Fibroblast of pulmonary artery (primary cell): ENCODE measurements around the gene TRPM4.
A peak's percentile ranks its signal among the peaks of the same experiment; 100 is the strongest.

Source experiments
- DNase-seq: peaks from one replicate; pipeline ENCODE4 v3.0.0-alpha.2; 2010; ENCODE audit warnings: low read depth
- H3K4me3 ChIP-seq: replicated peaks from 2 replicates; pipeline ENCODE4 v1.5.1; 2011; ENCODE audit warnings: low read depth, mild to moderate bottlenecking, control low read depth, low read length, moderate library complexity
- TF ChIP-seq, protein P1 (sequence below): IDR thresholded peaks from 2 replicates; pipeline ENCODE4 v1.5.1; 2011; ENCODE audit warnings: mild to moderate bottlenecking, control low read depth, low read length, inconsistent platforms; ENCODE audit errors: missing control alignments

TRPM4 gene

DNA sequence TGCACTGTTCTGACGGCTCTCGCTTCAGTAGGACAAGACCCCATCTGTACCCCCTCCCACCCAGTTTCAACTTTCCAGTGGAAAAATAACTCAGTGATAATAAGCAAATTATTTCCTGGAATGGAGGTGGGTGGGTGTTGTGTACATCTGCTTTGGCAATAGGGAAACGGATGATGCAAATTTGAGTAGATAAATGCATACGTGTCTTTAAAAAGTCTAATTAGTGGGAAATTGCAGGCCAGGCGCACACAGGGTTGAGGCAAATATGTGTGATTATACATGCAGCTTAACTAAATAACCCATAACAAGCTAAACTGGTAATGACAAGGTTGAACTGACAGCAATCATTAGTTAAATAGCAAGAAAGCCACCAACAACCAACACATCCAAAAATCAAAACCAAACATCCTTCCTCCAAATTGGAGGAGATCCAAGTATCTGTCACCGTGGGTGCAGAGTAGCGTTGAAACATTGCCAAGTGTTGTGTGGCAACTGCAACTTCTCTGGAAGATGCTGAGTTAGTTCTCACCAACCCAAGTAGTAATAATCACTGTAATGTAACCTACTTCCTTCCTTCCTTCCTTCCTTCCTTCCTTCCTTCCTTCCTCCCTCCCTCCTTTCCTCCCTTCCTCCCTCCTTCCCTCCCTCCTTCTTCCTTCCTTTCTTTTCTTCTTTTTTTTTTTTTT, 54.6 kb downstream of the TRPM4 start:
- no peak overlapping the region for H3K4me3 ChIP-seq
- TF ChIP-seq, protein P1, sequence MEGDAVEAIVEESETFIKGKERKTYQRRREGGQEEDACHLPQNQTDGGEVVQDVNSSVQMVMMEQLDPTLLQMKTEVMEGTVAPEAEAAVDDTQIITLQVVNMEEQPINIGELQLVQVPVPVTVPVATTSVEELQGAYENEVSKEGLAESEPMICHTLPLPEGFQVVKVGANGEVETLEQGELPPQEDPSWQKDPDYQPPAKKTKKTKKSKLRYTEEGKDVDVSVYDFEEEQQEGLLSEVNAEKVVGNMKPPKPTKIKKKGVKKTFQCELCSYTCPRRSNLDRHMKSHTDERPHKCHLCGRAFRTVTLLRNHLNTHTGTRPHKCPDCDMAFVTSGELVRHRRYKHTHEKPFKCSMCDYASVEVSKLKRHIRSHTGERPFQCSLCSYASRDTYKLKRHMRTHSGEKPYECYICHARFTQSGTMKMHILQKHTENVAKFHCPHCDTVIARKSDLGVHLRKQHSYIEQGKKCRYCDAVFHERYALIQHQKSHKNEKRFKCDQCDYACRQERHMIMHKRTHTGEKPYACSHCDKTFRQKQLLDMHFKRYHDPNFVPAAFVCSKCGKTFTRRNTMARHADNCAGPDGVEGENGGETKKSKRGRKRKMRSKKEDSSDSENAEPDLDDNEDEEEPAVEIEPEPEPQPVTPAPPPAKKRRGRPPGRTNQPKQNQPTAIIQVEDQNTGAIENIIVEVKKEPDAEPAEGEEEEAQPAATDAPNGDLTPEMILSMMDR: no peak
- DNase-seq: peak; percentile 83

DNA sequence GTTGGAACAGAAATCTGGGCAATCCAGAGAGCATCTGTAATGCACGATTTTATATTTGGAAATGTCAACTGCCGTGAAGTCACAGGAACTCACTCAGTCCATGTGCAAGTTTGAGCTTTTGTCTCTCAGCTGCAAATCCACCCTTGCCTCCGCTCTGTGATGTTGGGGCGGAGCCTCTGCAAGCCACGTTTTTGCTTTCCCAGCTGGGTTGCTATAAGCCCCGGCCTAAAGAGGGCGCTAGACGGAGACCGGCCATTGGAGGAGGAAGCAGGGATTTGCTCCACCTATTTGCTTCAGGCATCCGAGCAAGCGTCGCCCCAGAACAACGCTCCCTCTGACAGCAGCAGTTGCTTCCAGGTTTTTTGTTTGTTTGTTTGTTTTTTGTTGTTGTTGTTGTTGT, 56.2 kb downstream of the TRPM4 start:
- TF ChIP-seq, protein P1: peak; percentile 5
- DNase-seq: no peak
- no peak overlapping the region for H3K4me3 ChIP-seq

DNA sequence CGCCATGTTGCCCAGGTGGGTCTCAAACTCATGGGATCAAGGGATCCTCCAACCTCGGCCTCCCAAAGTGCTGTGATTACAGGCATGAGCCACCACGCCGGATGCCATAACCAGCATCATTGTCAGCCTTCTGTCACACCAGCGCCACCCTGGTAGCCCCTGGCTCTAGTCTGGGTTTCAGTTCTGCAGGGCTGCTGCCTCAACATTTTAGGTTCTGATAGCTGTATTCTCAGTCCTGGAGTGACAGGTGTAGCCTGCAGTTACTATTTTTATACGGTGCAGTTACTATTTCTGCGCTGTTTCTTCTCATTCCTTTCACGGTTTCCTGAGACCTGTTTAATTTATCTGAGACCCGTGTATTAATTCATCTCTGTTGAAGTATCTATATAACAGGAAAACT, 57.1 kb downstream of the TRPM4 start:
- TF ChIP-seq, protein P1: no peak
- no peak for DNase-seq
- no peak overlapping the region for H3K4me3 ChIP-seq

DNA sequence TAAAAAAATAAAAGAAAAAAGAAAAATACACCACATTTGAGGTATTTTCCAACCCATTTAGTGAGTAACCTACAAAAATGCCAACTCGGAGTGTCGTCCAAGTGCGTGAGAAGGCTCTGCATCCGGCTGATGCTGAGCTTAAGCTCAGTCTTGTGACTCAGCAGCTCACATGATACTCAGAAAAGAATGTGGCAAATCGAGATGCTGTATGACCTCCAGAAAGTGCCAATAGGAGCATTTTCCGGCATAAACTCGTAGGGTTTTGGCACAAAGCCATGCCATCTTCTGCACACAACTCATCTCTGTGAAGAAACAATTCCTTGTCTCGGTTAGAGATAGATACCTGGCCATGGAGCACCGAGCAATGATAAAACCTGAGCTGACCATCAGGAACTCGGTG, 58.5 kb downstream of the TRPM4 start:
- TF ChIP-seq, protein P1: no peak
- peak; percentile 26 for DNase-seq
- no peak overlapping the region for H3K4me3 ChIP-seq

DNA sequence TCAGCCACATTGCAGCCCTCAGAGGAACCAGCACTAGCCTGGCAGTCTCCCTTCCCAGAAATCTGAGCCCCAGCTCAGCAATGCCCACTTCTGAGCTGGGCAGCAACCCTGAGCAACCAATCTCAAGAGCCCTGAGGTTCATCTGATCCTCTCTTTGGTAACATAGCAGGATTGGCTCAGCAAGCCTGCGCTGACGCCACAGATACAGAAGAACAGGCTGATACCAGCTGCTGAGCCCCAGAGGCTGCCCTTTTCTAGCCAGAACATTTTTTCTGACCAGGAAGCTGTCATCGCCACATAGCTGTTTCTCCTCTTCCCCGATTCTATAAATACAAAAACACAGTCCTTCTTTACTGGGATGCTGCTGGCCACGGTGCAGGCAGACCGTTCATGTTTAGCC, 59.8 kb downstream of the TRPM4 start:
- no peak overlapping the region for H3K4me3 ChIP-seq
- TF ChIP-seq, protein P1: no peak
- DNase-seq: peak; percentile 66

DNA sequence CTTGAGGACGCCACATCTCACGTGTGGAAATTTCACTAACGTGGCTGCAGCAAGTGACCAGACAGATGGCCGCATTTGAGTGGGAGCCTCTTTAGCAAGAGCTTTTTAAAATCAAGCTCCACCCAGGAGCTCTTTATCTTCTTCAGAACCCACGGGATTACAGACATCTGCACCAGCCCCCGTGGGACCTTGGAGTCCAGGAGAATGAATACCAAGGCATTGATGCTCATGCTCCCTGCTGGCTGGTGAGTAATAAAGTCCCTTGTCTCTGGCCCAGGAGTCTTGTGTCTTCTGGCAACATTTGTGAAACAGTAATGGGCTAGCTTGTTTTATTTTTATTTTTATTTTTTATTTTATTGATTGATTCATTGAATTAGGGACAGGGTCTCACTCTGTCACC, 64.4 kb downstream of the TRPM4 start:
- no peak overlapping the region for H3K4me3 ChIP-seq
- TF ChIP-seq, protein P1: no peak
- no peak for DNase-seq

DNA sequence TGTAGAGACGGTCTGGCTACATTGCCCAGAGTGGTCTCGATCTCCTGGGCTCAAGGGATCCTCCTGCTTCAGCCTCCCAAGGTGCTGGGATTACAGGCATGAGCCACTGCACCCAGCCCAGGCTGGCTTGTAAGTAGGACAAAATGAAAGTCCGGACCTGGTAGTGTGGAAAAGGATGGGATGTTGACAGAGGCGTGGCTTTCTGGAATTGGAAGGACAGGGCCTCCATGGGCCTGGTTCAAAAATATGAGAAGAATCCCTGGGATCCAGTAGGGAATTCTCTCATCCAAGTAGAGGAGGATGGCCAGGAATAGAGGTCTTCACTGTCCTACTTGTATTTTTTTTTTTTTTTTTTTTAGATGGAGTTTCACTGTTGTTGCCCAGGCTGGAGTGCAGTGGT, 64.9 kb downstream of the TRPM4 start:
- DNase-seq: no peak
- TF ChIP-seq, protein P1: no peak
- H3K4me3 ChIP-seq: no peak overlapping the region
